GM12878 (cell line): Measurements from ENCODE around the gene EMID1. TPM values are rescaled to one million over a fixed set of nuclear protein-coding genes. Genes with fewer than 3 reads are reported as not detected.

Experiments used
- ATAC-seq: fragments of 200-7000 bp; cut with Tn5 transposase; 3 replicates; pipeline ENCODE4 v1.9.1; 2020; ENCODE audit warnings: mild to moderate bottlenecking, moderate library complexity
- BruUV-seq: library from RNA; stranded (reverse); fragments of 400-500 nt; replicated peaks from 2 replicates; lab custom pipeline; 2021; lab: Mats Ljungman, UMichigan
- CTCF ChIA-PET: fragments of 300-600 bp; sonication (Branson Sonifier 250); formaldehyde crosslinking; extraction: SDS; loops from one replicate; lab custom pipeline; 2021; ENCODE audit warnings: inconsistent platforms; lab: Yijun Ruan, JAX
- POLR2A ChIA-PET: fragments of 350-600 bp; formaldehyde crosslinking; extraction: SDS; loops from one replicate; lab custom pipeline; 2021; ENCODE audit warnings: inconsistent platforms; lab: Charles Lee
- RAD21 ChIA-PET: fragments of 300-600 bp; sonication (Branson Sonifier 250); formaldehyde crosslinking; loops from one replicate; lab custom pipeline; 2023; ENCODE audit warnings: antibody characterized with exemption; ENCODE audit not compliant: unreplicated experiment; lab: Charles Lee
- SMC1A ChIA-PET: fragments of 300-600 bp; sonication (Branson Sonifier 250); formaldehyde crosslinking; loops from one replicate; lab custom pipeline; 2023; ENCODE audit not compliant: unreplicated experiment, uncharacterized antibody; lab: Charles Lee
- DNase-seq: peaks from one replicate; pipeline ENCODE4 v3.0.0-alpha.2; 2011; ENCODE audit warnings: low read depth, low spot score
- FAIRE-seq: peaks from 3 replicates; lab custom pipeline; 2011; peaks lifted over from hg19 to GRCh38; lab: Jason Lieb, UNC
- H2AFZ ChIP-seq: 2 replicates; pipeline ENCODE4 v1.6.0; 2011; ENCODE audit warnings: low read depth, low read length, control low read depth; ENCODE audit not compliant: control insufficient read depth
- H3K27ac ChIP-seq: 2 replicates; pipeline ENCODE4 v1.5.1; 2011; ENCODE audit warnings: control low read depth; ENCODE audit not compliant: control insufficient read depth, insufficient read depth
- H3K27me3 ChIP-seq, 2 experiments: replicated peaks in 1 of 2; 2 replicates each; pipeline versions ENCODE4 v1.6.0 to v1.6.1; 2011; ENCODE audit warnings: low read length in 1 of 2; ENCODE audit not compliant: control insufficient read depth in 2 of 2, insufficient read depth in 2 of 2
- H3K36me3 ChIP-seq, 2 experiments: 2 replicates each; pipeline ENCODE4 v1.5.1; 2011; ENCODE audit warnings: low read length in 1 of 2; ENCODE audit not compliant: control insufficient read depth in 2 of 2, insufficient read depth in 2 of 2
- H3K4me1 ChIP-seq: 2 replicates; pipeline ENCODE4 v1.6.1; 2011; ENCODE audit warnings: mild to moderate bottlenecking, low read length, moderate library complexity, mixed read lengths; ENCODE audit not compliant: control insufficient read depth, insufficient read depth
- H3K4me2 ChIP-seq: 2 replicates; pipeline ENCODE4 v1.6.0; 2011; ENCODE audit warnings: control low read depth; ENCODE audit not compliant: control insufficient read depth, insufficient read depth
- H3K4me3 ChIP-seq: fragments of 200-600 bp; sonication (generic); 2 replicates; pipeline ENCODE4 v1.5.1; 2016
- H3K79me2 ChIP-seq: 2 replicates; pipeline ENCODE4 v1.6.0; 2011; ENCODE audit warnings: low read length; ENCODE audit not compliant: control insufficient read depth, insufficient read depth
- H3K9ac ChIP-seq: 2 replicates; pipeline ENCODE4 v1.8.0; 2011; ENCODE audit warnings: low read length, control low read depth, mixed read lengths; ENCODE audit not compliant: control insufficient read depth, insufficient read depth
- H3K9me3 ChIP-seq: replicated peaks from 3 replicates; pipeline ENCODE4 v1.5.1; 2011; ENCODE audit warnings: mild to moderate bottlenecking, low read length; ENCODE audit not compliant: control insufficient read depth, insufficient read depth
- H4K20me1 ChIP-seq: 2 replicates; pipeline ENCODE4 v1.6.0; 2011; ENCODE audit not compliant: control insufficient read depth, insufficient read depth
- CBX5 ChIP-seq: sonication (generic); IDR thresholded peaks from 2 replicates; pipeline ENCODE4 v1.6.1; 2016; ENCODE audit warnings: low read depth, moderate library complexity, mild to moderate bottlenecking, inconsistent platforms
- CHD1 ChIP-seq: IDR thresholded peaks from 2 replicates; pipeline ENCODE4 v1.6.1; 2012; ENCODE audit warnings: low read depth, low read length, improper control_type of control experiment
- ESRRA ChIP-seq: IDR thresholded peaks from 2 replicates; pipeline ENCODE4 v1.6.1; 2012; ENCODE audit warnings: mild to moderate bottlenecking, low read length, improper control_type of control experiment
- NFYA ChIP-seq: IDR thresholded peaks from 2 replicates; pipeline ENCODE4 v1.6.1; 2011; ENCODE audit warnings: low read depth, mild to moderate bottlenecking, low read length, improper control_type of control experiment, borderline replicate concordance
- SMC3 ChIP-seq: IDR thresholded peaks from 2 replicates; pipeline ENCODE4 v1.6.1; 2011; ENCODE audit warnings: low read length, improper control_type of control experiment, borderline replicate concordance
- TARDBP ChIP-seq: IDR thresholded peaks from 2 replicates; pipeline ENCODE4 v1.6.1; 2016; ENCODE audit warnings: borderline replicate concordance
- TBL1XR1 ChIP-seq: IDR thresholded peaks from 2 replicates; pipeline ENCODE4 v1.6.1; 2012; ENCODE audit warnings: low read depth, low read length, improper control_type of control experiment
- WGBS: methylation state at CpG from one replicate; pipeline ENCODE4 v1.1.6; 2016; ENCODE audit warnings: low lambda C conversion rate; ENCODE audit not compliant: insufficient replicate concordance, insufficient coverage; ENCODE audit errors: missing lambda C conversion rate; 5-methylcytosine and 5-hydroxymethylcytosine counted together
- in situ Hi-C: fragments of 300-500 bp; cut with MboI; formaldehyde crosslinking; loops from 9 replicates; pipeline ENCODE4 v1.14.3; 2018; ENCODE audit warnings: mixed read lengths
- intact Hi-C: fragments of 100-400 bp; cut with micrococcal nuclease; formaldehyde crosslinking; loops from one replicate; pipeline ENCODE4 v1.14.2; 2022; ENCODE audit not compliant: unreplicated experiment
- polyA plus RNA-seq, 11 experiments: library from polyadenylated mRNA; depleted of rRNA in 4 of 11; unstranded in 6 of 11; stranded (reverse) in 5 of 11; fragments of >200 nt; fragmentation: Nextera tagmentation in 4 of 11; fragmentation: Illumina TruSeq in 1 of 11; extraction: Ambion mirVana in 4 of 11; extraction: Trizol in 1 of 11; gene quantifications; 1 replicate in 1 of 11; 2 replicates in 10 of 11; pipeline versions ENCODE4 v1.2.1 to v1.2.3, GENCODE V29; 2011 to 2016; ENCODE audit warnings: inconsistent platforms in 2 of 11, missing spikeins in 2 of 11, low read depth in 1 of 11
- total RNA-seq, 4 experiments: library from RNA; depleted of rRNA in 3 of 4; stranded (reverse); fragments of >200 nt in 3 of 4; fragmentation: Illumina TruSeq in 1 of 4; extraction: Trizol in 1 of 4; gene quantifications; 2 replicates each; pipeline versions ENCODE4 v1.2.1 to v1.2.3, GENCODE V29; 2013 to 2021
- TF ChIP-seq, protein P1 (sequence below): fragments of 450-650 bp; IDR thresholded peaks from 2 replicates; pipeline ENCODE4 v1.6.1; 2017; ENCODE audit warnings: mild to moderate bottlenecking, low read depth, inconsistent platforms; ENCODE audit not compliant: poor library complexity, severe bottlenecking

EMID1 gene
- total and polyA plus RNA-seq, 10 of the 15 experiments (the other 5 are each of a cell fraction or from before 2014, with no cell fraction given): 1.2 to 60.3 (median 12.0) TPM

DNA sequence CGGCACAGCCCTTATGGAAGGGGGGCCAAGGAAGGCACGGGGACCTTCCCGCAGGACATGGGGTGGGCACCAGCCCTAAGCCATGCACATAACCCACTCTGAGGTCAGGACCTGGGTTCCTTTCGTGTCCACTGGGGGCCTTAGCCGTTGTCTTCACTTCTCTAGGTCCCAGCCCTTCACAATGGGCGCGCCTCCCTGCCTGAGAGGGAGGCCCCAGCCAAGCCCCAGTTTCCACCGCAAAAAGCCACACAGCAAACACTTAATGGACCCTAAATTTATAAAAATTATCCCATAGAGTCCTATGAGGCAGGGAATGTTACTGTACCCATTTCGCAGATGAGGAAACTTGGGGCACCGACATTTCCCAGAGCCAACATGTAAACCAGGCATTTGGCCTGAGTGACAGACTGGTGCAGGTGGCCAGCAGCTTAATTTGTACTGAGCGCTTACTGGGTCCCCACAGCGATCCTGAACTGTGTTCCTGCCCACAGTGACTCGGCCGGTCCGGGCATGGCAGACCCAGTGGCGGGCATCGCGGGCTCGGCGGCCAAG lies 102.0 kb downstream of the EMID1 start:
- no TSS peak for BruUV-seq
- ChIA-PET SMC1A (no interaction called here), POLR2A (no interaction called here), CTCF (no interaction called here), RAD21 (no interaction called here)
- no peak overlapping the region for H2AFZ ChIP-seq
- no peaks in the 10 kb centered on the region for H4K20me1 ChIP-seq
- no peak overlapping the region for H3K4me3 ChIP-seq
- DNase-seq: no peak
- in situ Hi-C loops: no loop called here
- FAIRE-seq: no peak
- peaks cover 2 to 7% of the 10 kb centered on the region in 2 experiments; a peak in 2 of 4 replicates for H3K27me3 ChIP-seq
- ATAC-seq: no peak
- intact Hi-C loops: no loop called here
- no peaks in the 10 kb centered on the region for H3K79me2 ChIP-seq
- H3K9me3 ChIP-seq: no peaks in the 10 kb centered on the region; the same call in 2 of the 3 replicates
- no peaks in the 10 kb centered on the region for H3K36me3 ChIP-seq
- 81% methylated on average over 20 of the region's 20 CpGs for WGBS
- no peaks in the 10 kb centered on the region; the same call in 1 of the 2 replicates for H3K4me1 ChIP-seq
- no peak overlapping the region for H3K9ac ChIP-seq
- H3K27ac ChIP-seq: no peak overlapping the region
- no peak overlapping the region for H3K4me2 ChIP-seq
- TF ChIP-seq, protein P1, sequence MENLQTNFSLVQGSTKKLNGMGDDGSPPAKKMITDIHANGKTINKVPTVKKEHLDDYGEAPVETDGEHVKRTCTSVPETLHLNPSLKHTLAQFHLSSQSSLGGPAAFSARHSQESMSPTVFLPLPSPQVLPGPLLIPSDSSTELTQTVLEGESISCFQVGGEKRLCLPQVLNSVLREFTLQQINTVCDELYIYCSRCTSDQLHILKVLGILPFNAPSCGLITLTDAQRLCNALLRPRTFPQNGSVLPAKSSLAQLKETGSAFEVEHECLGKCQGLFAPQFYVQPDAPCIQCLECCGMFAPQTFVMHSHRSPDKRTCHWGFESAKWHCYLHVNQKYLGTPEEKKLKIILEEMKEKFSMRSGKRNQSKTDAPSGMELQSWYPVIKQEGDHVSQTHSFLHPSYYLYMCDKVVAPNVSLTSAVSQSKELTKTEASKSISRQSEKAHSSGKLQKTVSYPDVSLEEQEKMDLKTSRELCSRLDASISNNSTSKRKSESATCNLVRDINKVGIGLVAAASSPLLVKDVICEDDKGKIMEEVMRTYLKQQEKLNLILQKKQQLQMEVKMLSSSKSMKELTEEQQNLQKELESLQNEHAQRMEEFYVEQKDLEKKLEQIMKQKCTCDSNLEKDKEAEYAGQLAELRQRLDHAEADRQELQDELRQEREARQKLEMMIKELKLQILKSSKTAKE: no peak
- TF ChIP-seq CHD1: no peak
- TF ChIP-seq ESRRA: no peak
- no peak for TF ChIP-seq NFYA
- no peak for TF ChIP-seq CBX5
- TF ChIP-seq TARDBP: no peak
- TF ChIP-seq SMC3: no peak
- TF ChIP-seq TBL1XR1: no peak
- TF ChIP-seq, all 136 proteins: peak for 0
